HG02678 (cell line): ENCODE measurements around the gene LITAF.

Source experiments
- ATAC-seq: cut with Tn5 transposase; IDR thresholded peaks from one replicate; pipeline ENCODE4 v1.9.1; 2021; ENCODE audit warnings: mild to moderate bottlenecking, moderate library complexity; ENCODE audit not compliant: unreplicated experiment

Gene LITAF

GRCh38 chr16:11556214-11556819 lies 30.4 kb downstream of the LITAF start:
- ATAC-seq, result no peak

- no peak for ATAC-seq
These were observed 32.7 kb downstream of the LITAF start for GRCh38 chr16:11554053-11554452.

- no peak for ATAC-seq
These were observed 33.3 kb downstream of the LITAF start for GRCh38 chr16:11553371-11553770.

- ATAC-seq, result no peak
These were observed 34.3 kb downstream of the LITAF start for GRCh38 chr16:11552440-11552839.

- no peak for ATAC-seq
These were observed 34.9 kb downstream of the LITAF start for GRCh38 chr16:11551842-11552241.

- ATAC-seq, result no peak
These were observed 35.8 kb downstream of the LITAF start for GRCh38 chr16:11550791-11551498.

- no peak for ATAC-seq
These were observed 39.4 kb downstream of the LITAF start for GRCh38 chr16:11547118-11547916.

GRCh38 chr16:11546608-11547061 lies 40.1 kb downstream of the LITAF start:
- no peak for ATAC-seq

- no peak for ATAC-seq
These were observed 42.9 kb downstream of the LITAF start for GRCh38 chr16:11543661-11544393.

GRCh38 chr16:11542069-11542744 lies 44.5 kb downstream of the LITAF start:
- no peak for ATAC-seq

- no peak for ATAC-seq
These were observed 47.1 kb downstream of the LITAF start for GRCh38 chr16:11539641-11540050.

- no peak for ATAC-seq
These were observed 47.8 kb downstream of the LITAF start for GRCh38 chr16:11538880-11539279.

- ATAC-seq, result no peak
These were observed 50.4 kb downstream of the LITAF start for GRCh38 chr16:11536104-11536866.

- ATAC-seq, result no peak
These were observed 51.2 kb downstream of the LITAF start for GRCh38 chr16:11535494-11535893.

- no peak for ATAC-seq
These were observed 52.5 kb downstream of the LITAF start for GRCh38 chr16:11534262-11534661.

GRCh38 chr16:11533588-11533987 lies 53.1 kb downstream of the LITAF start:
- no peak for ATAC-seq

- ATAC-seq, result no peak
These were observed 56.4 kb downstream of the LITAF start for GRCh38 chr16:11530171-11530940.

GRCh38 chr16:11529285-11529684 lies 57.4 kb downstream of the LITAF start:
- no peak for ATAC-seq

GRCh38 chr16:11528053-11528452 lies 58.7 kb downstream of the LITAF start:
- ATAC-seq, result no peak
